ENCODE results near the gene IL18BP. TPM values are rescaled to one million over a fixed set of nuclear protein-coding genes. Genes with fewer than 3 reads are reported as not detected.

IL18BP gene
- total and polyA plus RNA-seq, 12 donors, result 2.0 to 101 (median 4.3) TPM

DNA sequence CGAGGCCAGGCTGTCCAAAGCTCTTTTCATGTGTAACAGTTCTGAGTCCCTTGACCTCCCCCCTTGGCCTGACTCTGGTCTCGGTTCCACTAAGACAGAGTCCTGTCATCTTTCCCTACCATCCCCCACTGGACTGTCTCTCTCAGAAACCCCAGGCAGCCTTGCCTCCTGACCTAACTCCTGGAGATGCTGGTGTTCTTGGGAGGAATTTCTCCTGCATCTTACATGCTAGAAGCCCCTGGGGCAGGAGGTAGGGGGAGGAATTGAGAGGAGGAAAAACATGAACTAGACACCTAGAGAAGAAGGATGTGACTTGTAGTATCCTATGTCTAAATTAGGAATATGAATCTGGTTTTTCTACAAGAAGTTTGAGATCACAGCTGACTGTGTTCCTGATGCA, 648 bp upstream of the IL18BP start:
- H3K27ac ChIP-seq, result peak overlapping the region in 4 of 10 donors; percentile 76 to 91 (median 82)
- TF ChIP-seq, protein P1, sequence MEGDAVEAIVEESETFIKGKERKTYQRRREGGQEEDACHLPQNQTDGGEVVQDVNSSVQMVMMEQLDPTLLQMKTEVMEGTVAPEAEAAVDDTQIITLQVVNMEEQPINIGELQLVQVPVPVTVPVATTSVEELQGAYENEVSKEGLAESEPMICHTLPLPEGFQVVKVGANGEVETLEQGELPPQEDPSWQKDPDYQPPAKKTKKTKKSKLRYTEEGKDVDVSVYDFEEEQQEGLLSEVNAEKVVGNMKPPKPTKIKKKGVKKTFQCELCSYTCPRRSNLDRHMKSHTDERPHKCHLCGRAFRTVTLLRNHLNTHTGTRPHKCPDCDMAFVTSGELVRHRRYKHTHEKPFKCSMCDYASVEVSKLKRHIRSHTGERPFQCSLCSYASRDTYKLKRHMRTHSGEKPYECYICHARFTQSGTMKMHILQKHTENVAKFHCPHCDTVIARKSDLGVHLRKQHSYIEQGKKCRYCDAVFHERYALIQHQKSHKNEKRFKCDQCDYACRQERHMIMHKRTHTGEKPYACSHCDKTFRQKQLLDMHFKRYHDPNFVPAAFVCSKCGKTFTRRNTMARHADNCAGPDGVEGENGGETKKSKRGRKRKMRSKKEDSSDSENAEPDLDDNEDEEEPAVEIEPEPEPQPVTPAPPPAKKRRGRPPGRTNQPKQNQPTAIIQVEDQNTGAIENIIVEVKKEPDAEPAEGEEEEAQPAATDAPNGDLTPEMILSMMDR (IDR thresholded peaks at IDR 0.05), result no peak
- H3K36me3 ChIP-seq, result peaks cover 0 to 44% (median 4%) of the 10 kb centered on the region in 9 donors
- no peak overlapping the region for H3K4me3 ChIP-seq
- H3K4me1 ChIP-seq, result peaks cover 0 to 51% (median 25%) of the 10 kb centered on the region in 9 donors
- DNase-seq (no peak), ATAC-seq (no peak)
- WGBS, 2 donors, result 89 to 90% methylated on average over 2 of the region's 2 CpGs
- H3K9me3 ChIP-seq, result no peaks in the 10 kb centered on the region
- no peaks in the 10 kb centered on the region for H3K27me3 ChIP-seq
- intact Hi-C loops (cut with DNase I), result no loop called here

DNA sequence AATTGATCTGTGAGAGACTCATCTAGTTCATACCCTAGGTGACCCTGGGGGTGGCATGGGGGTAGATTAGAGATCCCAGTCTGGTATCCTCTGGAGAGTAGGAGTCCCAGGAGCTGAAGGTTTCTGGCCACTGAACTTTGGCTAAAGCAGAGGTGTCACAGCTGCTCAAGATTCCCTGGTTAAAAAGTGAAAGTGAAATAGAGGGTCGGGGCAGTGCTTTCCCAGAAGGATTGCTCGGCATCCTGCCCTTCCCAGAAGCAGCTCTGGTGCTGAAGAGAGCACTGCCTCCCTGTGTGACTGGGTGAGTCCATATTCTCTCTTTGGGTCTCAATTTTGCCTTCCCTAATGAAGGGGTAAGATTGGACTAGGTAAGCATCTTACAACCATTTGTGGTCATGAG, 653 bp downstream of the IL18BP start:
- intact Hi-C loops (cut with DNase I), result no loop called here
- Histone ChIP-seq H3K27me3 (no peaks in the 10 kb centered on the region), H3K27ac (peak overlapping the region in 9 of 10 donors; percentile 36 to 91 (median 76)), H3K36me3 (peaks cover 0 to 57% (median 16%) of the 10 kb centered on the region in 9 donors), H3K4me3 (peak overlapping the region in 8 of 10 donors; percentile 11 to 51 (median 41)), H3K9me3 (no peaks in the 10 kb centered on the region), H3K4me1 (peaks cover 0 to 51% (median 25%) of the 10 kb centered on the region in 9 donors)
- TF ChIP-seq, protein P1 (IDR thresholded peaks at IDR 0.05), result no peak
- WGBS, 2 donors, result 25% methylated on average over 2 of the region's 2 CpGs
- DNase-seq (peak in 1 of 2 donors; percentile 37), ATAC-seq (peak in 7 of 8 donors; percentile 33 to 64 (median 55))

DNA sequence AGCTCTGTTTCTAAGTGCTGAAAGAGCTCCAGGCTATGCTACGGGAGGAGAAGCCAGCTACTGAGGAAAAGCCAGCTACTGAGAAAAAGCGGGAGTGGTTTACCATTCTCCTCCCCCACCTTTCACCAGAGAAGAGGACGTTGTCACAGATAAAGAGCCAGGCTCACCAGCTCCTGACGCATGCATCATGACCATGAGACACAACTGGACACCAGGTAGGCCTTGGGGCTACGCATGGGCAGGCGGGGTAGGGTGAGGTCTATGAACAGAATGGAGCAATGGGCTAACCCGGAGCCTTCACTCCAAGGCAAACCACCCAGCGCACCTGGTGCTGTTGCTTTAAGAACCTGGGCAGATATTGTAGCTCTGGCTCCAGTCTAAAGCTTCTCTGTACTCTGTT, 1.1 kb downstream of the IL18BP start:
- WGBS, 2 donors, result 60 to 72% methylated on average over 8 of the region's 8 CpGs
- intact Hi-C loops (cut with DNase I), result no loop called here
- H3K27me3 ChIP-seq, result no peaks in the 10 kb centered on the region
- no peak for DNase-seq
- H3K4me1 ChIP-seq, result peaks cover 0 to 51% (median 25%) of the 10 kb centered on the region in 9 donors
- ATAC-seq, result no peak
- H3K27ac ChIP-seq, result peak overlapping the region in 9 of 10 donors; percentile 36 to 91 (median 76)
- peaks cover 0 to 61% (median 21%) of the 10 kb centered on the region in 9 donors for H3K36me3 ChIP-seq
- no peaks in the 10 kb centered on the region for H3K9me3 ChIP-seq
- peak overlapping the region in 7 of 10 donors; percentile 16 to 51 (median 43) for H3K4me3 ChIP-seq
- TF ChIP-seq, protein P1 (IDR thresholded peaks at IDR 0.05), result no peak

DNA sequence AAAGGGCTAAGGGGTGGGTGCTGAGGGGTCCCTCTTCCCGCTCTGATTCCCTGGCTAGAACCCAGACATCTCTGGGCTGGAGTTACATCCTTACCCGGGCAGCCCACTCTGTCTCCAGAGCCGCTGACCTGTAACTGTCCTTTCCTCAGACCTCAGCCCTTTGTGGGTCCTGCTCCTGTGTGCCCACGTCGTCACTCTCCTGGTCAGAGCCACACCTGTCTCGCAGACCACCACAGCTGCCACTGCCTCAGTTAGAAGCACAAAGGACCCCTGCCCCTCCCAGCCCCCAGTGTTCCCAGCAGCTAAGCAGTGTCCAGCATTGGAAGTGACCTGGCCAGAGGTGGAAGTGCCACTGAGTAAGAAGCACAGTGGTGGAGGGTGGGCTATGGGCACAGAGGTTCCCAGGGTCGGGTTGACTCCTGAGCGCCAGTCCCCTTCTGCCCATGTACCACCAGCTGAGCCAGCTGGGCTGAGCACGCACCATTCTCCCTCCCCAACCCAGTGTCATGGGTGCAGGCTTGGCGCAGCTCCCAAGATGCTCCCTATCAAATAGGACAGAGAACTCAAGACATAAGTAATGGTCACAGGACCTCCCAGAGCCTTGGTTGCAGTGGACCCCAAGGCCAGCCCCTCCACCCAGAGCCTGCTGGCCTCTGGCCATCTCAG, 1.6 kb downstream of the IL18BP start:
- intact Hi-C loops (cut with DNase I), result no loop called here
- TF ChIP-seq, protein P1 (IDR thresholded peaks at IDR 0.05), result no peak
- Histone ChIP-seq H3K4me3 (peak overlapping the region in 1 of 10 donors; percentile 51), H3K36me3 (peaks cover 0 to 64% (median 26%) of the 10 kb centered on the region in 9 donors), H3K27me3 (no peaks in the 10 kb centered on the region), H3K9me3 (no peaks in the 10 kb centered on the region), H3K4me1 (peaks cover 0 to 55% (median 25%) of the 10 kb centered on the region in 9 donors), H3K27ac (peak overlapping the region in 7 of 10 donors; percentile 64 to 91 (median 76))
- 94% methylated on average over 10 of the region's 10 CpGs for WGBS, 2 donors
- DNase-seq (no peak), ATAC-seq (no peak)
